SK-N-DZ (cell line): ENCODE measurements around the gene DCXR.

ENCODE experiments used
- DNase-seq: peaks from one replicate; pipeline ENCODE4 v3.0.0-alpha.2; 2015; ENCODE audit warnings: low spot score

The DCXR gene

GRCh38 chr17:81998691-81999438, 38.6 kb downstream of the DCXR start:
- no peak for DNase-seq

- DNase-seq: no peak
These were observed 39.3 kb downstream of the DCXR start for GRCh38 chr17:81998212-81998611.

- no peak for DNase-seq
These were observed 40.6 kb downstream of the DCXR start for GRCh38 chr17:81996757-81997441.

GRCh38 chr17:81996232-81996756, 41.2 kb downstream of the DCXR start:
- DNase-seq: no peak

- DNase-seq: no peak
These were observed 41.9 kb downstream of the DCXR start for GRCh38 chr17:81995463-81996231.

GRCh38 chr17:81994593-81995462, 42.7 kb downstream of the DCXR start:
- DNase-seq: no peak

GRCh38 chr17:81993729-81994592, 43.5 kb downstream of the DCXR start:
- no peak for DNase-seq

- peak; percentile 54 for DNase-seq
These were observed 45.0 kb downstream of the DCXR start for GRCh38 chr17:81992306-81993102.

- peak; percentile 76 for DNase-seq
These were observed 45.7 kb downstream of the DCXR start for GRCh38 chr17:81991684-81992305.

GRCh38 chr17:81990836-81991683, 46.4 kb downstream of the DCXR start:
- DNase-seq: no peak

- DNase-seq: no peak
These were observed 50.2 kb downstream of the DCXR start for GRCh38 chr17:81987161-81987770.

- DNase-seq: no peak
These were observed 50.9 kb downstream of the DCXR start for GRCh38 chr17:81986606-81987005.
